Mucosa of rectum (tissue), 2 donors: ENCODE measurements around the gene NLGN1.

Experiments used
- H3K27ac ChIP-seq, 2 donors: one replicate each; pipeline ENCODE4 v1.7.0; 2013; ENCODE audit warnings: inconsistent platforms in 2 of 2, low read depth in 2 of 2, low read length in 2 of 2
- H3K27me3 ChIP-seq, 2 donors: one replicate each; pipeline ENCODE4 v1.7.0; 2013; ENCODE audit warnings: low read length in 2 of 2; ENCODE audit not compliant: control insufficient read depth in 2 of 2, insufficient read depth in 2 of 2
- H3K36me3 ChIP-seq, 2 donors: one replicate each; pipeline ENCODE4 v1.7.0; 2013; ENCODE audit warnings: low read length in 2 of 2; ENCODE audit not compliant: control insufficient read depth in 2 of 2, insufficient read depth in 2 of 2
- H3K4me1 ChIP-seq, 2 donors: one replicate each; pipeline ENCODE4 v1.7.0; 2013; ENCODE audit warnings: low read length in 2 of 2, mild to moderate bottlenecking in 1 of 2; ENCODE audit not compliant: control insufficient read depth in 2 of 2, insufficient read depth in 2 of 2
- H3K4me3 ChIP-seq, 2 donors: one replicate each; pipeline ENCODE4 v1.7.0; 2013; ENCODE audit warnings: low read length in 2 of 2
- H3K9ac ChIP-seq, 2 donors: one replicate each; pipeline ENCODE4 v1.7.0; 2013; ENCODE audit warnings: low read length in 2 of 2, low read depth in 1 of 2, mild to moderate bottlenecking in 1 of 2
- H3K9me3 ChIP-seq, 2 donors: one replicate each; pipeline ENCODE4 v1.7.0; 2013; ENCODE audit warnings: low read length in 2 of 2; ENCODE audit not compliant: control insufficient read depth in 2 of 2
- donor health status: healthy.
- donor health status: Normal muscosa, but diverticular disease.

The NLGN1 gene

DNA sequence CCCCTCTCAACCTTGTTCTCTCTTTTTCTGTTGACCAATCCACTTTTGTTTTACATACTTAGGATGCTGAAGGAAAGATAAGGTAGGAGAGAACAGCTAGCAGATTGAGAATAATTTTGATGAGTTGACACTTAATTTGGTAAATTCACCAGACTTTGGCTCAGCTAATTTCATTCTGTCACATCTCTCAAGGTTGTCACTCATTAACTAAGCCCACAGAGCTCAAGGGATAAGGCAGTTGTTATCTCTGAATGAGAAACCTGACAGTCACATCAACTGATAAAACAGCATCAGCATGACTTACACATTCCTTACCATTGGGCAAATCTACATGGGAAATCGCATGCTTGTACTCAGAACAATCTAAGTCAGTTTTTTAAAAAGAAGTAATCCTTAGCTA is 591.4 kb downstream of the NLGN1 start:
- no peaks in the 10 kb centered on the region for H3K4me1 ChIP-seq
- H3K9me3 ChIP-seq = no peaks in the 10 kb centered on the region
- H3K36me3 ChIP-seq = no peaks in the 10 kb centered on the region
- H3K27ac ChIP-seq = no peak overlapping the region
- no peak overlapping the region for H3K4me3 ChIP-seq
- no peak overlapping the region for H3K9ac ChIP-seq
- H3K27me3 ChIP-seq = no peaks in the 10 kb centered on the region

DNA sequence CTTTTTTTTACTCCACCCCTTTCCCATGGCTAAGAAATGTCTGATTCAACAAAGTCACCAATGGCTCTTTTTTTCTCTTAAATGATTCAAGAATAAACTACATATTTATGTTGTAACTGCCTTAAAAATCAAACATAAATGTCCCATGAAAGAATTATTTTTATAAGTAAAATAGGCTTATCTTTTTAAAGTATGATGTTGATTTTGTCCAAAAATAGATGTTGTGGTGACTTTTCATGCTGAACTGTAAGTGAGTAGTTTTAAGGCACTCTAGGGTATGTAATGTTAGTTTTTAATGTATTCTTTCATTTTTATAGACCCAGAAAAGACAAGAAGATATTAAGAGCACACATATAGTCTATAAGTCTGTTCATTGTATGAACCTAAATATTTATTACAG is 594.9 kb downstream of the NLGN1 start:
- Histone ChIP-seq H3K4me3 (no peak overlapping the region), H3K4me1 (no peaks in the 10 kb centered on the region), H3K27ac (no peak overlapping the region), H3K9me3 (no peaks in the 10 kb centered on the region), H3K27me3 (no peaks in the 10 kb centered on the region), H3K36me3 (no peaks in the 10 kb centered on the region), H3K9ac (no peak overlapping the region)

DNA sequence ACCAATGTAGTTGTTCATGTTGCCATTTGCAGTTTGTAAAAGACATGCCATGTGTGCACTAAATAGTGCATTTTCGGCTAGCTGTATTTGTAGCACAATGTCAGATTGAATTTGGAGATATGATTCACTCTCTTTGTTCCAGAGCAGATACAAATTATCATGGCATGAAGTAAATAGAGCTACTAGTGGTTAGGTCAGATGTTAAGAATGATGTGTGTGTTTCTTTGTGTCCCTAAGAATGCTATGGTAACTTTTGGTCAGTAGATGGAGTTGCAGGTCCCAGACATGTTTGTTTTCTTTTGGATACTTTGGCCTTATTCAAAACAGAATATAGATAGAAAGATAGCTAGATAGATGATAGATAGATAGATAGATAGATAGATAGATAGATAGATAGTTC is 595.8 kb downstream of the NLGN1 start:
- no peaks in the 10 kb centered on the region for H3K36me3 ChIP-seq
- no peak overlapping the region for H3K4me3 ChIP-seq
- no peaks in the 10 kb centered on the region for H3K9me3 ChIP-seq
- H3K27ac ChIP-seq = no peak overlapping the region
- H3K27me3 ChIP-seq = no peaks in the 10 kb centered on the region
- H3K4me1 ChIP-seq = no peaks in the 10 kb centered on the region
- no peak overlapping the region for H3K9ac ChIP-seq

DNA sequence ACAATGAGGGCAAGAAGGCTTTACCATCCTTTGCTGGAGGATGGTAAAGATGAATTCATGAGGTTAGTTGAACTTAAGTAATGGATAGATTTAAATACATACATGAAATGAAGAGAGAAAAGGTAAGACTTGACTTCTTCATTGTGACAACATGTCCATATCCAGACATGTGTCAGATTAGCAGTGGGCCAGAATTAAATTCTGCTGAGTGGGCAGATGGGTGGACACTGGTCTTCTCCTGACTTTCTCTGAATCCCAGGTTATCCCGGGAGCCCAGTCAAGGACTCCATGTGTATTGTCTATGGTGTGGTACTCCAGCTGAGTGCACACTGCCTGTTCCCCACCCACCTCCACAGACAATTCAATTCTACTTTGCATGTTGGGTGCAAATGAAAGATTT is 603.1 kb downstream of the NLGN1 start:
- Histone ChIP-seq H3K27ac (no peak overlapping the region), H3K9me3 (no peaks in the 10 kb centered on the region), H3K27me3 (no peaks in the 10 kb centered on the region), H3K4me3 (no peak overlapping the region), H3K4me1 (no peaks in the 10 kb centered on the region), H3K36me3 (no peaks in the 10 kb centered on the region), H3K9ac (no peak overlapping the region)

DNA sequence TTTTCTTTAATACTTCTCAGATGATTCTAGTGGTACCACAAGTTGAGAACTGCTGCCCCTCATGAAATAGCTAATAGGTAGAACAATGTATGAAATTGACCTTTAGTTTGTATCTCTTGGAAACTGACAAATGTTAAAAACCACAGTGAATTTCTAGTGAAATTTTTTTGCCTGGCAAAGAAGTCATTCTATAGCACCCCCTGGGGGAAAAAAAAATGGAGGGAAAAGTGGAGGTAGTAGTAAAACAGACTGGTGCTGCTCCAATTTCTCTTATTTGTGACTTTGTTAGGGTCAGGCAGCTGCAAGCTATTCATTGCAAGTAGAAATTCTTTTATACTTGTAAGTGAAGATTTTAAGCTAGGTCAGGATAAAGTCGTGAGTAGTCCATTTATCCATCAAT is 605.0 kb downstream of the NLGN1 start:
- no peak overlapping the region for H3K27ac ChIP-seq
- H3K4me3 ChIP-seq = no peak overlapping the region
- no peaks in the 10 kb centered on the region for H3K36me3 ChIP-seq
- no peaks in the 10 kb centered on the region for H3K9me3 ChIP-seq
- no peaks in the 10 kb centered on the region for H3K4me1 ChIP-seq
- H3K9ac ChIP-seq = no peak overlapping the region
- H3K27me3 ChIP-seq = no peaks in the 10 kb centered on the region

DNA sequence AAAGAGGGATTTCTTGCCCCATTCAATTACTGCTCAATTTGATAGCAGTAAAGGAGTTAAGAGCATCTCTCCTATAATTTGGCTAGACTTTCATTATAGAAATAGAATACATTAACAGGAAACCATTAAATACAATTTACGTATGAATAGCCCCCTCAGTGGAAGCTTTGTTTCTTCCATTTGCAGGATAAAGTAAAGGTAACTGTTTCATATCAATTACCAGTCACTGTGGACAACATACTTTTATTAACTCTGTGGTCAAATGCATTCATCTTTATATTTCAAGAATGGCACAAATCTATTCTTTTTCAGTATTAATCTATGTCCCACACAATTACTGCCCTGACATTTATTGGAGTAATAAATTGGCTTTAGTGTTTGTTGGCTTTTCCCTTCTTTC is 613.4 kb downstream of the NLGN1 start:
- Histone ChIP-seq H3K36me3 (no peaks in the 10 kb centered on the region), H3K9me3 (no peaks in the 10 kb centered on the region), H3K4me1 (no peaks in the 10 kb centered on the region), H3K27me3 (no peaks in the 10 kb centered on the region), H3K27ac (no peak overlapping the region), H3K4me3 (no peak overlapping the region), H3K9ac (no peak overlapping the region)

DNA sequence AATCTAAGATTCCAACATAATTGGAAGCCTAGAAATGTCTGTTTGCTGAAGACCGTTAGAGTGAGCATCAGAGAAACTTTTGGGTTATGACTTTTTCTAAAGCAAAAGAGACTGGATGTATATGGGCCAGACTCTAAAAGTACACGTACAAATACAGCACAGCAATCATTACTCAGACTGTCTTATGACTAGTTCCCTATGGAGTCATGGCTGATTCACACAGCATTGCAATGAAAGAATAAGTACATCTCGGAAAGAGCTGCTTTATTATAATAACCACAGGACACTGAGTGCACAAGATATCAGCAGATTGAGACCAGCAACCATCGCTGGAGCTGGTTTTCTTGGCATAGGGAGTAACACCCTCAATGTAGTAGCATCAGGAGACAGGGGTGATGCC is 618.6 kb downstream of the NLGN1 start:
- Histone ChIP-seq H3K27ac (no peak overlapping the region), H3K9me3 (no peaks in the 10 kb centered on the region), H3K9ac (no peak overlapping the region), H3K27me3 (no peaks in the 10 kb centered on the region), H3K4me1 (no peaks in the 10 kb centered on the region), H3K36me3 (no peaks in the 10 kb centered on the region), H3K4me3 (no peak overlapping the region)

DNA sequence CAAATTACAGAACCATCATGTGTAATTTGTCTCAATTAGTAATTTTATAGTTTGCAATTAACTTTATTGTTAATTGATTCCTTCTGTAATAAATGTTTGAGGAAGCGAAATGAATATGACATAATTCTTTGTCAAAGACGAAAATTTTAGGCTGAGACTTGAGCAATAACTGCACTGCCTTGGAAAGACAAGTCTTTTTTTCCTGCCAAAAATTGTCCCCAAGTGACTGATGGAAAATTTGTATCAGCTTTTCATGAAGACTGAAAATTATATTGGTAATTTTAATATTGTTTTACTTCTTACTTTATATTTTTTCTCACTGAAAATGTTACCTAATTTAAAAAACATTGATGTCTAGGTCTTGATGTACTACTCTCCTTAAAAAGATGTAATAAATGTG is 622.6 kb downstream of the NLGN1 start:
- Histone ChIP-seq H3K27me3 (no peaks in the 10 kb centered on the region), H3K27ac (no peak overlapping the region), H3K9ac (no peak overlapping the region), H3K9me3 (no peaks in the 10 kb centered on the region), H3K4me3 (no peak overlapping the region), H3K36me3 (no peaks in the 10 kb centered on the region), H3K4me1 (no peaks in the 10 kb centered on the region)

DNA sequence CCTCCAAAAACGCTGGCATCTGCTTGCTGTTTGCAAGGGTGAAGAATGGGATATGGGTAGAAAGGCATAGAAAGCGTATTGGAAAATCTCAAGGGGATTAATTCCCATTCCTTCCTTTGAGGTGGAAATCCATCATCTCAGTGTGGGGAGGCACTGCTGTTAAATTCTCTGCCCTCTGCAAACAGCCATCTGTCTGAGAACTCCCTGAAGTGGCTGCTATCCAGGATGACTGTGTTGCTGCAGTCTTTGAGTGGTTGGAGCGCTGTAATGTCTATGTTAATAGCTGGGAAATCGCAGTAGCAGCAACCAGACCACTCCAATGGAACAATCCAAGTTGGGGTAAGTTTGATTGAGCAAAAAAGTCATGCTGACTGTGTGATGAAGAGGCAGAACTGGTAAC is 625.9 kb downstream of the NLGN1 start:
- Histone ChIP-seq H3K27ac (no peak overlapping the region), H3K36me3 (no peaks in the 10 kb centered on the region), H3K27me3 (no peaks in the 10 kb centered on the region), H3K4me1 (no peaks in the 10 kb centered on the region), H3K9me3 (no peaks in the 10 kb centered on the region), H3K4me3 (no peak overlapping the region), H3K9ac (no peak overlapping the region)

DNA sequence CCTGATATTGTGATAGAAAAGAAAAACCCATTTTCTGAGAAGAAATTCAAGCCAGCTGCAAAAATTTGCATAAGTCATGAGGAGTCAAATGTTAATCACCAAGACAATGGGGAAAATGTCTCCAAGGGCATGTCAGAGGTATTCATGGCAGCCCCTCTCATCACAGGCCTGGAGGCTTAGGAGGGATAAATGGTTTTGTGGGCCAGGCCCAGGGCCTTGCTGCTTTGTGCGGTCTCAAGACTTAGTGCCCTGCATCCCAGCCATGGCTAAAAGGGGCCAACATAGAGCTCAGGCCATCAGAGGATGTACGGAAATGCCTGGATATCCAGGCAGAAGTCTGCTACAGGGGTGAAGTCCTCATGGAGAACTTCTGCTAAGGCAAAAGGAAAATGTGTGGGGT is 631.1 kb downstream of the NLGN1 start:
- H3K4me3 ChIP-seq = no peak overlapping the region
- H3K4me1 ChIP-seq = no peaks in the 10 kb centered on the region
- H3K36me3 ChIP-seq = no peaks in the 10 kb centered on the region
- H3K9me3 ChIP-seq = no peaks in the 10 kb centered on the region
- no peak overlapping the region for H3K27ac ChIP-seq
- H3K27me3 ChIP-seq = no peaks in the 10 kb centered on the region
- H3K9ac ChIP-seq = no peak overlapping the region

DNA sequence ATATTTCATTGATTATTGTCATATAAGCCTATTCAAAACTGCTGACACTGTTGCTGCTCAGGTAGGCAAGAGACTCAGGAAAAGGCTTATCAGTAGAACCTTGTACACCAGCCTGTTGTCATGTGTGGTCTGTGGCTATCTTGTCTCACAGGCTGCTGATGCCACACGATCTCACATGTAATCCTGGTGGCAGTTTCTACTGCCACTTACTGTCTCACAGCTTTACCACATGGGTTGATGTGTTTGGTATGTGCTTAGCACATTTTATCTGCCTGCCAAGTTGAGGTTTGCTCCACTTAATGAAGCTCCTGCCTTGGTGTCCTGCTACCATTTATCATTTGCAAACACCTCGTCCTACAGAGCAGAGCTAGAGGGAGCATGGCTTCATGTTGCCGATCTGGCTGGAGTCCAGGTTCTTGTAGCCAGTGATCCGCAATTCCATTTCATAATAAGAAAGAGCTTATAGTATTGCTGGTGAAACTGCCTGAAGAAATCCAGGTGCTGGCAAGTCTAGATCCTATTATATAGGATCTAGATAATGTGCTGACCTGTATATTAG is 637.9 kb downstream of the NLGN1 start:
- Histone ChIP-seq H3K27ac (no peak overlapping the region), H3K4me1 (no peaks in the 10 kb centered on the region), H3K9me3 (no peaks in the 10 kb centered on the region), H3K36me3 (no peaks in the 10 kb centered on the region), H3K27me3 (no peaks in the 10 kb centered on the region), H3K4me3 (no peak overlapping the region), H3K9ac (no peak overlapping the region)
